Gastrocnemius medialis (tissue), 4 donors: ENCODE measurements around the gene BORCS5. TPM values are rescaled to one million over a fixed set of nuclear protein-coding genes. Genes with fewer than 3 reads are reported as not detected.

Experiments used
- ATAC-seq, 2 donors: fragments of 150-250 bp; one replicate each; pipeline ENCODE4 v1.9.1; 2016
- DNase-seq, 2 donors: peaks; one replicate each; pipeline ENCODE4 v3.0.0-alpha.2; 2019
- H3K27ac ChIP-seq, 4 donors: fragments of 200-600 bp; sonication (generic); 1 replicate in 1 of 4; 2 replicates in 3 of 4; pipeline ENCODE4 v1.5.1; 2016 to 2018; ENCODE audit warnings: mild to moderate bottlenecking in 2 of 4, moderate library complexity in 1 of 4
- H3K27me3 ChIP-seq, 3 donors: fragments of 200-600 bp; sonication (generic) in 2 of 3; 1 replicate in 1 of 3; 2 replicates in 2 of 3; pipeline versions ENCODE4 v1.5.1 to v1.6.0; 2016 to 2019; ENCODE audit warnings: mild to moderate bottlenecking in 1 of 3, moderate library complexity in 1 of 3
- H3K36me3 ChIP-seq, 2 donors: fragments of 200-600 bp; sonication (generic) in 1 of 2; one replicate each; pipeline ENCODE4 v1.5.1; 2017 to 2018
- H3K4me1 ChIP-seq, 2 donors: fragments of 200-600 bp; sonication (generic) in 1 of 2; one replicate each; pipeline ENCODE4 v1.5.1; 2016 to 2017; ENCODE audit warnings: mild to moderate bottlenecking in 2 of 2
- H3K4me3 ChIP-seq, 4 donors: fragments of 200-600 bp; sonication (generic) in 3 of 4; 1 replicate in 1 of 4; 2 replicates in 3 of 4; pipeline ENCODE4 v1.5.1; 2016 to 2019; ENCODE audit warnings: mild to moderate bottlenecking in 2 of 4
- H3K9me3 ChIP-seq, 3 donors: fragments of 200-600 bp; sonication (generic) in 2 of 3; 1 replicate in 1 of 3; 2 replicates in 2 of 3; pipeline ENCODE4 v1.5.1; 2016 to 2019
- POLR2A ChIP-seq, 2 donors: fragments of 450-650 bp; IDR thresholded peaks; one replicate each; pipeline ENCODE4 v1.6.1; 2017; ENCODE audit warnings: antibody characterized with exemption in 2 of 2, mild to moderate bottlenecking in 2 of 2, moderate library complexity in 2 of 2
- in situ Hi-C, 4 donors: fragments of 200-750 bp; cut with MboI; loops; one replicate each; pipeline versions ENCODE4 v1.15.0 to v1.8.0; 2017; ENCODE audit warnings: low sequenced_read_pairs in 4 of 4
- intact Hi-C: fragments of 100-400 bp; cut with DNase I; formaldehyde crosslinking; loops from one replicate; pipeline ENCODE4 v1.15.1; 2023; ENCODE audit warnings: low total_unique reads
- total RNA-seq, 4 donors: library from RNA; depleted of rRNA; stranded (reverse); fragments of >200 nt; gene quantifications; one replicate each; pipeline versions ENCODE4 v1.1.0 to v1.2.3, GENCODE V29; 2016
- TF ChIP-seq, protein P1 (sequence below), 5 experiments: fragments of 450-650 bp in 3 of 5; fragments of 200-600 bp in 2 of 5; sonication (generic) in 2 of 5; IDR thresholded peaks in 4 of 5; conservative IDR thresholded peaks in 1 of 5; 1 replicate in 4 of 5; 2 replicates in 1 of 5; pipeline ENCODE4 v1.5.1; 2016 to 2019; ENCODE audit warnings: antibody characterized with exemption in 5 of 5, mild to moderate bottlenecking in 3 of 5, moderate library complexity in 3 of 5

Gene BORCS5
- total RNA-seq, 4 donors from 2014 or later = 13.0 to 13.9 (median 13.4) TPM

DNA sequence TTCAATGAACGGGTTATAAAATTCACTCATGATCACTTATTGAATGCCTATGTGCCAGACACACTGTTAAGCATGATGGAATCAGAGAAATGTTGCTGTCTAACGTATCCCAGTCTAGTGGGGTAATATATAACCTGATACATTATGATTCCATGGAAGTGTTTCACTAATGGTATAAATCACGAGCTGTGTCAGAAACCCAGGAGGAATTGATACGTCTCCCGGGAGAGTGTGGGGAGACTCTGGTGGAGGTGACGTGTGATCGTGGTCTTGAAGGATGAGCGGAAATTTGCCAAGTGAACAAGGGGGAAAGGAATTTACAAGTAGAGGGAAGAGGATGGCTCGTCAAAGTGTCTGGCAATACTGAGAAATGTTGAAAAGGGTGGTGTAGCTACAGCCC, 33.3 kb upstream of the BORCS5 start:
- H3K4me3 ChIP-seq = no peak overlapping the region
- TF ChIP-seq, protein P1, sequence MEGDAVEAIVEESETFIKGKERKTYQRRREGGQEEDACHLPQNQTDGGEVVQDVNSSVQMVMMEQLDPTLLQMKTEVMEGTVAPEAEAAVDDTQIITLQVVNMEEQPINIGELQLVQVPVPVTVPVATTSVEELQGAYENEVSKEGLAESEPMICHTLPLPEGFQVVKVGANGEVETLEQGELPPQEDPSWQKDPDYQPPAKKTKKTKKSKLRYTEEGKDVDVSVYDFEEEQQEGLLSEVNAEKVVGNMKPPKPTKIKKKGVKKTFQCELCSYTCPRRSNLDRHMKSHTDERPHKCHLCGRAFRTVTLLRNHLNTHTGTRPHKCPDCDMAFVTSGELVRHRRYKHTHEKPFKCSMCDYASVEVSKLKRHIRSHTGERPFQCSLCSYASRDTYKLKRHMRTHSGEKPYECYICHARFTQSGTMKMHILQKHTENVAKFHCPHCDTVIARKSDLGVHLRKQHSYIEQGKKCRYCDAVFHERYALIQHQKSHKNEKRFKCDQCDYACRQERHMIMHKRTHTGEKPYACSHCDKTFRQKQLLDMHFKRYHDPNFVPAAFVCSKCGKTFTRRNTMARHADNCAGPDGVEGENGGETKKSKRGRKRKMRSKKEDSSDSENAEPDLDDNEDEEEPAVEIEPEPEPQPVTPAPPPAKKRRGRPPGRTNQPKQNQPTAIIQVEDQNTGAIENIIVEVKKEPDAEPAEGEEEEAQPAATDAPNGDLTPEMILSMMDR (IDR thresholded peaks at IDR 0.05 in 4 of 5, conservative IDR thresholded peaks at IDR 0.05 in 1 of 5) = no peak
- no peak for TF ChIP-seq POLR2A (IDR thresholded peaks at IDR 0.05)
- no peaks in the 10 kb centered on the region for H3K9me3 ChIP-seq
- DNase-seq (no peak), ATAC-seq (no peak)
- in situ Hi-C loops (no loop called here), intact Hi-C loops (no loop called here)
- peaks cover 0 to 5% of the 10 kb centered on the region in 2 donors for H3K4me1 ChIP-seq
- H3K27ac ChIP-seq = no peak overlapping the region
- no peaks in the 10 kb centered on the region for H3K36me3 ChIP-seq
- no peaks in the 10 kb centered on the region for H3K27me3 ChIP-seq

DNA sequence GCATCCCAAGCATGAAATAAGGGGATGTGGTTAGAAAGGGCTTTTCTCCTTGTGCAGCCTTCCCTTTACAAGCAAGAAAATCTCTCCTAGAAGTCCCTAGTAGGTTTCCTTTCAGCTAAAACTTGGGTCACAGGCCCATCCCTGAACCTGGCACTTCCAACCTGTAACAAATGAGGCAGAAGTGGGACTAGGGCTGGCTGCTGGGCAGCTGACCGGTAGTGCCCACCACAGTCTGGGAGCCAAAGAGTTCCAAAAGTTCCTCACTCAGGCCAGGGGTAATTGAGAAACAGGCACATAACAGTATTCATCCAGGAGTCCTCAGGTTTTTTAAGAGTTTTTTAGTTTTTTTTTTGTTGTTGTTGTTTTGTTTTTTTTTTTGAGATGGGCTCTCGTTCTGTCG, 30.6 kb upstream of the BORCS5 start:
- intact Hi-C loops (loop anchor here (2.0 to 5.0 kb wide), 2 partner anchors 59 to 243 kb away; partner anchors contain the start of gene LRP6), in situ Hi-C loops (loop anchor here (5.0 to 25.0 kb wide), 4 partner anchors 239 to 764 kb away; no protein-coding TSS in a partner anchor)
- H3K4me1 ChIP-seq = peaks cover 0 to 5% of the 10 kb centered on the region in 2 donors
- H3K36me3 ChIP-seq = no peaks in the 10 kb centered on the region
- H3K27ac ChIP-seq = no peak overlapping the region
- TF ChIP-seq POLR2A (IDR thresholded peaks at IDR 0.05) = no peak
- TF ChIP-seq, protein P1 (IDR thresholded peaks at IDR 0.05 in 4 of 5, conservative IDR thresholded peaks at IDR 0.05 in 1 of 5) = no peak
- no peaks in the 10 kb centered on the region for H3K9me3 ChIP-seq
- no peaks in the 10 kb centered on the region for H3K27me3 ChIP-seq
- ATAC-seq = no peak
- no peak for DNase-seq
- no peak overlapping the region for H3K4me3 ChIP-seq

DNA sequence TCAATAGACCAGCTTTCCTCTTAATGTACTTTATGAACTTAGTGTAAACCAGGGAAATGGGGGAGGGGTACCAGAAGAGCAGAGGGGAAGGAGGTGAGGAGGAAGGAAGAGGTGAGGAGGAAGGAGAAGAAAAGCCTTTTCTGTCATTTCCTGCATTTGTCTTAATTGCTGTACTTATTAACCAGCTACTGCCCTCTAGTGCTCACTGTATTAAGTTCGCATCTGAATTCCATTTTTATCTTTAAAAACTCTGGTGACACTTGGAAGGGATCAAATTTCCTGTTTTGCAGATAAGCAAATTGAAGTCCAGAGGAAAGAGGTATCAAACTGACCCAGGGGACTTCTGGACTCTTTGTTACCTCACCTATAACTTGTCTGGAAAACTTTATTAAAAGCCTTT, 29.1 kb upstream of the BORCS5 start:
- Histone ChIP-seq H3K27me3 (no peaks in the 10 kb centered on the region), H3K9me3 (no peaks in the 10 kb centered on the region), H3K27ac (no peak overlapping the region), H3K4me3 (no peak overlapping the region), H3K4me1 (peaks cover 0 to 5% of the 10 kb centered on the region in 2 donors), H3K36me3 (no peaks in the 10 kb centered on the region)
- DNase-seq = no peak
- in situ Hi-C loops (loop anchor here (5.0 to 25.0 kb wide), 4 partner anchors 241 to 766 kb away; no protein-coding TSS in a partner anchor), intact Hi-C loops (loop anchor here (2.0 to 5.0 kb wide), 2 partner anchors 61 to 245 kb away; partner anchors contain the start of gene LRP6)
- ATAC-seq = no peak
- TF ChIP-seq, protein P1 (IDR thresholded peaks at IDR 0.05 in 4 of 5, conservative IDR thresholded peaks at IDR 0.05 in 1 of 5) = peak; percentile 45 to 70 (median 49)
- TF ChIP-seq POLR2A (IDR thresholded peaks at IDR 0.05) = no peak

DNA sequence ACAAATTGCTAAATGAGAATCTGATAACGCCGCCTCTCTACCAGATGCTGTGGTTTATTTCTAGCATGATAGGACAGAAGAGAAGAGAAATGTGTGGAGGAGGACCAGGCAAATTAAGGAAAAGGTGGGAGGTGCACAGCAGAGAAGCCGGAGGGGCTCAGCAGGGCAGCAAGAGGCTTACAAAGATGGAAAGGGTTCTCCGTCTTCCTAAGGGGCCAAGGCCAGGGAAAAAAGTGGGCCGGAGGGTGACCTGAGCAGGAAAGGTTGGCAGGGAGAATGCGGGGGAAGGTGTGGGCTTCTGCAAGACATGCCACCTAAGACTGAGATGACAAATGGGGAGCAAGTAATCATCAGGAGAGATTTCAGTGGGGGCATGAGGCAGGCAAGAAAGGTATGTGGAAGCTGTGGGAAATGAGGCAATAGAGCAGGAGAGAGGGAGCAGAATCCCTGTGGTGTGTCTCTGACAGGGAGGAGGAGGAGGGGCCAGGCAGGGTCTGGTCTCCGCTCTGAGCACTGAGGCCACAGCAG, 25.6 kb upstream of the BORCS5 start:
- no peaks in the 10 kb centered on the region for H3K36me3 ChIP-seq
- H3K9me3 ChIP-seq = no peaks in the 10 kb centered on the region
- H3K27ac ChIP-seq = no peak overlapping the region
- intact Hi-C loops (no loop called here), in situ Hi-C loops (loop anchor here in 3 of 4 donors (5.0 to 25.0 kb wide), 5 partner anchors 244 to 769 kb away; no protein-coding TSS in a partner anchor)
- TF ChIP-seq, protein P1 (IDR thresholded peaks at IDR 0.05 in 4 of 5, conservative IDR thresholded peaks at IDR 0.05 in 1 of 5) = no peak
- no peak for TF ChIP-seq POLR2A (IDR thresholded peaks at IDR 0.05)
- DNase-seq = no peak
- no peak for ATAC-seq
- peaks cover 5 to 6% of the 10 kb centered on the region in 2 donors for H3K4me1 ChIP-seq
- H3K27me3 ChIP-seq = no peaks in the 10 kb centered on the region
- no peak overlapping the region for H3K4me3 ChIP-seq
